Fibroblast of lung (primary cell): ENCODE measurements around the gene CLGN. TPM values are rescaled to one million over a fixed set of nuclear protein-coding genes. Genes with fewer than 3 reads are reported as not detected.

Source experiments
- DNase-seq, 2 donors: peaks; one replicate each; pipeline versions ENCODE4 v3.0.0 to v3.0.0-alpha.2; 2010; ENCODE audit warnings: low read depth in 2 of 2
- H2AFZ ChIP-seq: 2 replicates; pipeline ENCODE4 v1.5.1; 2012; ENCODE audit warnings: low read length, control low read depth, inconsistent platforms
- H3K27ac ChIP-seq: 2 replicates; pipeline ENCODE4 v1.5.1; 2011; ENCODE audit warnings: low read length, control low read depth; ENCODE audit not compliant: insufficient read depth
- H3K27me3 ChIP-seq: 2 replicates; pipeline ENCODE4 v1.5.1; 2011; ENCODE audit warnings: mild to moderate bottlenecking, low read length; ENCODE audit not compliant: control insufficient read depth, insufficient read depth
- H3K36me3 ChIP-seq: 2 replicates; pipeline ENCODE4 v1.5.1; 2011; ENCODE audit warnings: low read length; ENCODE audit not compliant: control insufficient read depth, insufficient read depth
- H3K4me1 ChIP-seq: 2 replicates; pipeline ENCODE4 v1.5.1; 2011; ENCODE audit warnings: low read length; ENCODE audit not compliant: control insufficient read depth, insufficient read depth; ENCODE audit errors: extremely low read depth
- H3K4me2 ChIP-seq: 2 replicates; pipeline ENCODE4 v1.5.1; 2011; ENCODE audit warnings: low read length, control low read depth; ENCODE audit not compliant: insufficient read depth; ENCODE audit errors: extremely low read depth
- H3K4me3 ChIP-seq, 4 experiments: fragments of 200-600 bp in 1 of 4; sonication (generic) in 1 of 4; replicated peaks in 1 of 4; 2 replicates each; pipeline ENCODE4 v1.5.1; 2011 to 2016; ENCODE audit warnings: low read length in 4 of 4, low read depth in 3 of 4, mild to moderate bottlenecking in 3 of 4, control low read depth in 2 of 4, inconsistent platforms in 1 of 4, mixed read lengths in 1 of 4; ENCODE audit not compliant: insufficient read depth in 1 of 4; ENCODE audit errors: control extremely low read depth in 1 of 4
- H3K79me2 ChIP-seq: 2 replicates; pipeline ENCODE4 v1.5.1; 2012; ENCODE audit warnings: mild to moderate bottlenecking, low read length, inconsistent platforms; ENCODE audit not compliant: control insufficient read depth, insufficient read depth
- H3K9ac ChIP-seq: 2 replicates; pipeline ENCODE4 v1.5.1; 2011; ENCODE audit warnings: mild to moderate bottlenecking, low read length, control low read depth; ENCODE audit not compliant: insufficient read depth
- H3K9me3 ChIP-seq: 2 replicates; pipeline ENCODE4 v1.5.1; 2012; ENCODE audit warnings: low read depth, low read length; ENCODE audit not compliant: control insufficient read depth, insufficient read depth
- H4K20me1 ChIP-seq: 2 replicates; pipeline ENCODE4 v1.5.1; 2011; ENCODE audit warnings: low read length; ENCODE audit not compliant: control insufficient read depth, insufficient read depth; ENCODE audit errors: extremely low read depth
- EZH2 ChIP-seq: IDR thresholded peaks from 2 replicates; pipeline ENCODE4 v1.5.1; 2012; ENCODE audit warnings: low read length, control low read depth, mild to moderate bottlenecking; ENCODE audit errors: missing control alignments
- polyA plus RNA-seq, 2 donors: library from polyadenylated mRNA; depleted of rRNA in 1 of 2; stranded (reverse) in 1 of 2; unstranded in 1 of 2; fragments of >200 nt; gene quantifications; 2 replicates each; pipeline ENCODE4 v1.2.1, GENCODE V29; 2011 to 2012; ENCODE audit warnings: missing spikeins in 1 of 2
- total RNA-seq: library from RNA; depleted of rRNA; stranded (reverse); fragments of >200 nt; gene quantifications from 2 replicates; pipeline ENCODE4 v1.2.1, GENCODE V29; 2014
- TF ChIP-seq, protein P1 (sequence below), 2 donors: IDR thresholded peaks in 1 of 2; conservative IDR thresholded peaks in 1 of 2; 1 replicate in 1 of 2; 2 replicates in 1 of 2; pipeline ENCODE4 v1.5.1; 2011 to 2012; ENCODE audit warnings: low read length in 2 of 2, control low read depth in 1 of 2, inconsistent platforms in 1 of 2, low read depth in 1 of 2, mild to moderate bottlenecking in 1 of 2

CLGN gene
- total and polyA plus RNA-seq, 2 donors (not counting 1 experiment from before 2014, with no cell fraction given), result 3.4 to 18.0 TPM

DNA sequence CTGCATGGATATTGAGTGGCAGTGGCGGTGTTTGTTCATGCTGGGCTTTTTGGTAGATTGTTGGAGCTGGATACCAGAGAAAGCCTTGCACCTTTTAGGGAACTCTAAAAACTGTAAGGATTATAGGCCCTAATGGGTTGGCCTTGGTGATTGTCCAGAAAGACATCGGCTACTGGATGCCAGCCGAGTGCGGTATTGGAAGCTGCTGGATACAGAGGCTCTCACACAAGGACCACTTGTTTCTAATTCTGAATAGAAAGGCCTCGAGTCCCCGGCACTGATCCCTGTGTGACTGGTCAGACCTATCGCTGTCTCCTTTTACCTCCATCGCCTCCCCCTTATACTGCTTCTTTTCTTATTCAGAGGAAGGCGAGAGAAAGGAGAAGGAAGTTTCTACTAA is 81.3 kb downstream of the CLGN start:
- TF ChIP-seq, protein P1, sequence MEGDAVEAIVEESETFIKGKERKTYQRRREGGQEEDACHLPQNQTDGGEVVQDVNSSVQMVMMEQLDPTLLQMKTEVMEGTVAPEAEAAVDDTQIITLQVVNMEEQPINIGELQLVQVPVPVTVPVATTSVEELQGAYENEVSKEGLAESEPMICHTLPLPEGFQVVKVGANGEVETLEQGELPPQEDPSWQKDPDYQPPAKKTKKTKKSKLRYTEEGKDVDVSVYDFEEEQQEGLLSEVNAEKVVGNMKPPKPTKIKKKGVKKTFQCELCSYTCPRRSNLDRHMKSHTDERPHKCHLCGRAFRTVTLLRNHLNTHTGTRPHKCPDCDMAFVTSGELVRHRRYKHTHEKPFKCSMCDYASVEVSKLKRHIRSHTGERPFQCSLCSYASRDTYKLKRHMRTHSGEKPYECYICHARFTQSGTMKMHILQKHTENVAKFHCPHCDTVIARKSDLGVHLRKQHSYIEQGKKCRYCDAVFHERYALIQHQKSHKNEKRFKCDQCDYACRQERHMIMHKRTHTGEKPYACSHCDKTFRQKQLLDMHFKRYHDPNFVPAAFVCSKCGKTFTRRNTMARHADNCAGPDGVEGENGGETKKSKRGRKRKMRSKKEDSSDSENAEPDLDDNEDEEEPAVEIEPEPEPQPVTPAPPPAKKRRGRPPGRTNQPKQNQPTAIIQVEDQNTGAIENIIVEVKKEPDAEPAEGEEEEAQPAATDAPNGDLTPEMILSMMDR (conservative IDR thresholded peaks at IDR 0.05 in 1 of 2, IDR thresholded peaks at IDR 0.05 in 1 of 2; ENCODE audit: low read depth in 1 of 2, low read length in 2 of 2), result no peak
- H3K79me2 ChIP-seq, result no peaks in the 10 kb centered on the region
- no peak overlapping the region for H3K4me3 ChIP-seq
- H3K9me3 ChIP-seq, result no peaks in the 10 kb centered on the region
- no peak overlapping the region for H2AFZ ChIP-seq
- no peak for DNase-seq
- no peak overlapping the region for H3K4me2 ChIP-seq
- no peaks in the 10 kb centered on the region for H3K36me3 ChIP-seq
- H3K27me3 ChIP-seq, result peaks cover 7% of the 10 kb centered on the region
- H3K27ac ChIP-seq, result no peak overlapping the region
- H3K9ac ChIP-seq, result no peak overlapping the region
- H4K20me1 ChIP-seq, result no peaks in the 10 kb centered on the region
- H3K4me1 ChIP-seq, result no peaks in the 10 kb centered on the region

DNA sequence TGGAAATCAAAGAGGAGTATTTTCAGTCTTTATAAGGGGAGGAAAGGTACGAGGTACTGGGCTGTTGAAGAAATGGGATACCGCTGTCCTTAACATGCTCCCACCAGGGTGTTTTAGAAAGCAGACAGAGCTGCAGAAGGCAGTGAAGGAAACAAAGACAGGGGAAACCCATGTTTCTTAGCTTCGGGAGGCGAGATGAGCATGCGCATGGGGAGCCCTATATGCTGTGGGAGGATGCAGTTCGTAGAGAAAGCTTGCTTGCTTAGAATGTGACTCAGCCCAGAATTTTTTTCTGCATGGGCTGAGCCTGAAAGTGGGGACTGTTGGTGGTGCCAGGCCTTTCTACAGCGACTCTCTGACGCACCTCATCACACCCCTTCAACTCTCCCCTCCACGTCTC is 82.8 kb downstream of the CLGN start:
- Histone ChIP-seq H3K27ac (no peak overlapping the region), H3K4me1 (no peaks in the 10 kb centered on the region), H3K4me3 (no peak overlapping the region), H3K9me3 (no peaks in the 10 kb centered on the region), H3K27me3 (peaks cover 2% of the 10 kb centered on the region), H4K20me1 (no peaks in the 10 kb centered on the region), H3K36me3 (no peaks in the 10 kb centered on the region), H3K4me2 (no peak overlapping the region), H3K79me2 (no peaks in the 10 kb centered on the region), H2AFZ (no peak overlapping the region), H3K9ac (no peak overlapping the region)
- DNase-seq, result peak in 1 of 2 donors; percentile 42
- TF ChIP-seq EZH2, result no peak
- TF ChIP-seq, protein P1 (conservative IDR thresholded peaks at IDR 0.05 in 1 of 2, IDR thresholded peaks at IDR 0.05 in 1 of 2; ENCODE audit: low read depth in 1 of 2, low read length in 2 of 2), result no peak

DNA sequence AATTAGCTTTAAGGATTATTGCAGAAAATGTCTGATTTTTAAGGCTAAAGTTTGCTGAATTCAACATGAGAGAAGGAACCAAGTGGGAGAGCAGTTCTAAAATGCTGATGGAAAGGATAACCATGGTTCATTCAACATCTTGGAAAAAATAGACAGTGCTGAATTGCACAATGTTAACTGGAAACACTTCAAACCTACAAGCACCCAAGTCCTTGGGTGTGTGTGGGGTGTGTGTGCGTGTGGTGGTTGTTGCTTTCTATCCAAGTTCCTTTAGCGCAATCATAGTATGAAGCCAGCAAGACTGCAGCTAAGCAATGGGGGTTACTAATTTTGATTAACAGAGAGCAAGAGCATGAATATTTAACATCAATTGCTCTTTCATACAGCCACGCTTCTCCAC is 83.3 kb downstream of the CLGN start:
- no peak overlapping the region for H3K4me2 ChIP-seq
- no peaks in the 10 kb centered on the region for H3K36me3 ChIP-seq
- H3K9me3 ChIP-seq, result no peaks in the 10 kb centered on the region
- H3K27ac ChIP-seq, result no peak overlapping the region
- DNase-seq, result peak; percentile 47 to 56
- H3K79me2 ChIP-seq, result no peaks in the 10 kb centered on the region
- no peak overlapping the region for H2AFZ ChIP-seq
- no peaks in the 10 kb centered on the region for H3K4me1 ChIP-seq
- peaks cover 2% of the 10 kb centered on the region for H3K27me3 ChIP-seq
- H4K20me1 ChIP-seq, result no peaks in the 10 kb centered on the region
- no peak overlapping the region for H3K4me3 ChIP-seq
- no peak for TF ChIP-seq EZH2
- TF ChIP-seq, protein P1 (conservative IDR thresholded peaks at IDR 0.05 in 1 of 2, IDR thresholded peaks at IDR 0.05 in 1 of 2; ENCODE audit: low read depth in 1 of 2, low read length in 2 of 2), result no peak
- H3K9ac ChIP-seq, result no peak overlapping the region
